ENCODE measurements around the gene C7orf57. TPM values are rescaled to one million over a fixed set of nuclear protein-coding genes. Genes with fewer than 3 reads are reported as not detected.
"Not testable (repeated sequence)": the region's sequence is repeated elsewhere in the genome, so short reads cannot be mapped to it uniquely, and the experiment has no call there.

The C7orf57 gene
- total RNA-seq, 1 donor from 2014 or later, result not detected

GRCh38 chr7:48078470-48078869, 43.1 kb downstream of the C7orf57 start:
- no peak for DNase-seq
- Mint-ChIP-seq H3K27ac (ENCODE audit: unreplicated experiment) (no peak overlapping the region), H3K9me3 (ENCODE audit: unreplicated experiment) (no peaks in the 10 kb centered on the region), H3K27me3 (ENCODE audit: unreplicated experiment) (no peaks in the 10 kb centered on the region), H3K36me3 (ENCODE audit: unreplicated experiment) (no peaks in the 10 kb centered on the region), H3K4me3 (ENCODE audit: unreplicated experiment) (no peak overlapping the region), H3K4me1 (ENCODE audit: low read depth, unreplicated experiment) (no peaks in the 10 kb centered on the region)
- no peak for TF ChIP-seq CTCF (IDR thresholded peaks at IDR 0.05; ENCODE audit: partially characterized antibody, unreplicated experiment)

- not testable (repeated sequence) for H3K9me3 Mint-ChIP-seq (ENCODE audit: unreplicated experiment); DNase-seq
These were observed 47.0 kb downstream of the C7orf57 start for GRCh38 chr7:48082378-48082777.

GRCh38 chr7:48083114-48083830, 47.9 kb downstream of the C7orf57 start:
- peaks cover 3% of the 10 kb centered on the region for H3K9me3 Mint-ChIP-seq (ENCODE audit: unreplicated experiment)
- no peaks in the 10 kb centered on the region for H3K27me3 Mint-ChIP-seq (ENCODE audit: unreplicated experiment)
- no peak for DNase-seq
- H3K4me1 Mint-ChIP-seq (ENCODE audit: low read depth, unreplicated experiment), result no peaks in the 10 kb centered on the region
- TF ChIP-seq CTCF (IDR thresholded peaks at IDR 0.05; ENCODE audit: partially characterized antibody, unreplicated experiment), result no peak
- no peaks in the 10 kb centered on the region for H3K36me3 Mint-ChIP-seq (ENCODE audit: unreplicated experiment)
- no peak overlapping the region for H3K27ac Mint-ChIP-seq (ENCODE audit: unreplicated experiment)
- H3K4me3 Mint-ChIP-seq (ENCODE audit: unreplicated experiment), result no peak overlapping the region

More at GRCh38 chr7:48082378-48082777, 47.0 kb downstream of the C7orf57 start:
- H3K4me1 Mint-ChIP-seq (ENCODE audit: low read depth, unreplicated experiment); H3K36me3 Mint-ChIP-seq (ENCODE audit: unreplicated experiment); H3K4me3 Mint-ChIP-seq (ENCODE audit: unreplicated experiment); H3K27ac Mint-ChIP-seq (ENCODE audit: unreplicated experiment); H3K27me3 Mint-ChIP-seq (ENCODE audit: unreplicated experiment): not testable (repeated sequence)

GRCh38 chr7:48084727-48085432, 49.5 kb downstream of the C7orf57 start:
- no peak overlapping the region for H3K4me3 Mint-ChIP-seq (ENCODE audit: unreplicated experiment)
- peak overlapping the region; percentile 14 for H3K27ac Mint-ChIP-seq (ENCODE audit: unreplicated experiment)
- peaks cover 3% of the 10 kb centered on the region for H3K9me3 Mint-ChIP-seq (ENCODE audit: unreplicated experiment)
- no peaks in the 10 kb centered on the region for H3K27me3 Mint-ChIP-seq (ENCODE audit: unreplicated experiment)
- TF ChIP-seq CTCF (IDR thresholded peaks at IDR 0.05; ENCODE audit: partially characterized antibody, unreplicated experiment), result no peak
- no peak for DNase-seq
- H3K36me3 Mint-ChIP-seq (ENCODE audit: unreplicated experiment), result no peaks in the 10 kb centered on the region
- no peaks in the 10 kb centered on the region for H3K4me1 Mint-ChIP-seq (ENCODE audit: low read depth, unreplicated experiment)

GRCh38 chr7:48085433-48085791, 50.1 kb downstream of the C7orf57 start:
- no peak overlapping the region for H3K4me3 Mint-ChIP-seq (ENCODE audit: unreplicated experiment)
- DNase-seq, result no peak
- TF ChIP-seq CTCF (IDR thresholded peaks at IDR 0.05; ENCODE audit: partially characterized antibody, unreplicated experiment), result no peak
- peak overlapping the region; percentile 14 for H3K27ac Mint-ChIP-seq (ENCODE audit: unreplicated experiment)
- H3K9me3 Mint-ChIP-seq (ENCODE audit: unreplicated experiment), result peaks cover 5% of the 10 kb centered on the region
- H3K4me1 Mint-ChIP-seq (ENCODE audit: low read depth, unreplicated experiment), result no peaks in the 10 kb centered on the region
- peaks cover 1% of the 10 kb centered on the region for H3K27me3 Mint-ChIP-seq (ENCODE audit: unreplicated experiment)
- H3K36me3 Mint-ChIP-seq (ENCODE audit: unreplicated experiment), result no peaks in the 10 kb centered on the region
